HEK293T (cell line): ENCODE data around the gene CAVIN1.

Experiments
- ARNT ChIP-seq: fragments of 450-650 bp; IDR thresholded peaks from 2 replicates; pipeline ENCODE4 v1.6.1; 2017; ENCODE audit warnings: mild to moderate bottlenecking
- BHLHE40 ChIP-seq: fragments of 450-650 bp; IDR thresholded peaks from 2 replicates; pipeline ENCODE4 v1.6.1; 2016; ENCODE audit warnings: mild to moderate bottlenecking, moderate library complexity, borderline replicate concordance
- CTBP1 ChIP-seq: fragments of 450-650 bp; IDR thresholded peaks from 2 replicates; pipeline ENCODE4 v1.6.1; 2016; ENCODE audit warnings: borderline replicate concordance
- ELF4 ChIP-seq: fragments of 450-650 bp; IDR thresholded peaks from 2 replicates; pipeline ENCODE4 v1.6.1; 2017; ENCODE audit warnings: antibody characterized with exemption
- FOXA1 ChIP-seq: fragments of 450-650 bp; IDR thresholded peaks from 2 replicates; pipeline ENCODE4 v1.6.1; 2016; ENCODE audit warnings: mild to moderate bottlenecking
- FOXK2 ChIP-seq: fragments of 450-650 bp; IDR thresholded peaks from 2 replicates; pipeline ENCODE4 v1.6.1; 2016; ENCODE audit warnings: mild to moderate bottlenecking
- FOXM1 ChIP-seq: fragments of 450-650 bp; IDR thresholded peaks from 2 replicates; pipeline ENCODE4 v1.6.1; 2017; ENCODE audit warnings: mild to moderate bottlenecking, borderline replicate concordance
- L3MBTL2 ChIP-seq: fragments of 450-650 bp; conservative IDR thresholded peaks from 2 replicates; pipeline ENCODE4 v1.6.1; 2016; ENCODE audit warnings: mild to moderate bottlenecking
- LEF1 ChIP-seq: fragments of 450-650 bp; IDR thresholded peaks from 2 replicates; pipeline ENCODE4 v1.6.1; 2017; ENCODE audit warnings: mild to moderate bottlenecking, borderline replicate concordance
- SUZ12 ChIP-seq: fragments of 450-650 bp; IDR thresholded peaks from 2 replicates; pipeline ENCODE4 v1.6.1; 2016; ENCODE audit warnings: mild to moderate bottlenecking
- TARDBP ChIP-seq: fragments of 450-650 bp; IDR thresholded peaks from 2 replicates; pipeline ENCODE4 v1.6.1; 2016
- ZNF384 ChIP-seq: fragments of 450-650 bp; IDR thresholded peaks from 2 replicates; pipeline ENCODE4 v1.6.1; 2016

DNA sequence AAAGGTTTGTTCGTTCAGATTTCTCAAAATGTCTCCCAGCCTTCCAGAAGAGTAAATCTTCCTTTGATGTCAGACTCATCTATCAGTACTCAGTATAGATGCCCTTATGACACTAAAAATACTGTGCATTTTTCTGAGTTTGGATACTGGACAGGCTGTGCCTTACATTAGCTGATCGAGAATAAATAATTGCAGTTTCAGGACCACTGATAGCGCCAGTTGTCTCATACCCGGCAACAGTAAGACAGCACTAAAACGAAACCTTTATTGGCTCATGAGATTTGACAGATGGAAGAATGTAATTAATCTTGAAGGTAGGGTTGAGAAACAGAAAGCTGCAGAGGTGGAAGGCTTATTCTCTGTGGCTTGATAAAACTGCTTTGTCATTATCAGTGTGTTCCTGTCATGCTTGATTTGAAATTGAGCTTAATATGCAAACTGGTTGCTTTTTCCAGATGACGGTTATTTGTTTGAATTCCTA, 36.8 kb upstream of the CAVIN1 start:
- TF ChIP-seq L3MBTL2 (no peak), FOXK2 (no peak), ELF4 (no peak), LEF1 (peak; percentile 67; the same call in 1 of the 2 replicates), FOXM1 (no peak), BHLHE40 (no peak), ARNT (no peak), CTBP1 (no peak), TARDBP (no peak), FOXA1 (no peak), SUZ12 (no peak), ZNF384 (no peak)
